Measurements from ENCODE around the gene LIN7A.

Gene LIN7A

DNA sequence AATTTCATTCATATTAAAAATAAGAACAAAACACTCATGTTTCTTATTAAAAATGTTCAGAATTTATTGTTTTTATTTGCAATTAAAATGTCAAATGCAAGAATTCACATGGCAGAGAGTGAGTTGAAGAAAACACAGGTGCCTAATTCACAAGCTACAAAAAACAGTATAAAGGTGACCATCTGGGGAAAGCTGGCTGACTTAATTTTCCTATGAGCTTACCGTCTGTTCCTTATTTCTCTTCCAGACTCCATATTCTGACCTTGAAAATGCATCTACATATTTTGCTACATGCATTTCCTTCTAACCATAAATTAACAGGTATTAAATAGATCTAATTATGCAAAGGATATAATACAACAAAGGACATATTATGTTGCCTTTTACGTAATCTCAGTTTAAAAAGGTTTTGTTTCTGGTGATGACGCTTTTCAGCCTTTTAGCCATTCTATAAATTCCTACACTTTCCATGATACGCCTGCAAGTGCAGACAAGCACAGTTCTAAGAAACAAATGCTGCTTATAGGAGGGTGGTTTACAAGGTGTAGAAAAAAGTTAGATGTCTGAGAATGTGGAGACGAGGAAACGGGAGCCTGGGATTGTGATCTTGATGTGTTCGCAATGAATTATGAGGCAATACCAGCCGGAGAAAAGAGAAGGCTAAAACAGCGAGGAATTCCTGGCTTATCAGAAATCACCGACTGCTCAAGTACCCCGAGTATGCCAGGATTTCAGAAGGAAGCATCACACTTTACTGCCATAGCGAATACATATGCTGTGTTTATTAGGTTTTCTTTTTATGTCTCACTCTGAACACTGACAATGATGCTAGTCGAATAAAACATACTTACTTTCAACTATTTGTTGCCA, 24.6 kb downstream of the LIN7A start:
- no peaks in the 10 kb centered on the region for H3K36me3 ChIP-seq (ENCODE audit: insufficient read depth)
- no peak overlapping the region for H3K4me3 ChIP-seq (IDR thresholded peaks at IDR 0.05; ENCODE audit: insufficient read depth, low read depth, low read length)
- no peaks in the 10 kb centered on the region for H3K4me1 ChIP-seq (ENCODE audit: low read depth, poor library complexity, severe bottlenecking)
- H2AFZ ChIP-seq (ENCODE audit: low read depth) = no peak overlapping the region
- H3K27ac ChIP-seq = no peak overlapping the region
- no peaks in the 10 kb centered on the region for H3K27me3 ChIP-seq (ENCODE audit: insufficient read depth, low read depth)
- H3K4me2 ChIP-seq = no peak overlapping the region
- no peak overlapping the region for H3K9ac ChIP-seq
- H3K79me2 ChIP-seq (ENCODE audit: insufficient read depth, low read depth) = no peaks in the 10 kb centered on the region
- no peaks in the 10 kb centered on the region for H4K20me1 ChIP-seq (ENCODE audit: insufficient read depth)
- TF ChIP-seq, protein P1, sequence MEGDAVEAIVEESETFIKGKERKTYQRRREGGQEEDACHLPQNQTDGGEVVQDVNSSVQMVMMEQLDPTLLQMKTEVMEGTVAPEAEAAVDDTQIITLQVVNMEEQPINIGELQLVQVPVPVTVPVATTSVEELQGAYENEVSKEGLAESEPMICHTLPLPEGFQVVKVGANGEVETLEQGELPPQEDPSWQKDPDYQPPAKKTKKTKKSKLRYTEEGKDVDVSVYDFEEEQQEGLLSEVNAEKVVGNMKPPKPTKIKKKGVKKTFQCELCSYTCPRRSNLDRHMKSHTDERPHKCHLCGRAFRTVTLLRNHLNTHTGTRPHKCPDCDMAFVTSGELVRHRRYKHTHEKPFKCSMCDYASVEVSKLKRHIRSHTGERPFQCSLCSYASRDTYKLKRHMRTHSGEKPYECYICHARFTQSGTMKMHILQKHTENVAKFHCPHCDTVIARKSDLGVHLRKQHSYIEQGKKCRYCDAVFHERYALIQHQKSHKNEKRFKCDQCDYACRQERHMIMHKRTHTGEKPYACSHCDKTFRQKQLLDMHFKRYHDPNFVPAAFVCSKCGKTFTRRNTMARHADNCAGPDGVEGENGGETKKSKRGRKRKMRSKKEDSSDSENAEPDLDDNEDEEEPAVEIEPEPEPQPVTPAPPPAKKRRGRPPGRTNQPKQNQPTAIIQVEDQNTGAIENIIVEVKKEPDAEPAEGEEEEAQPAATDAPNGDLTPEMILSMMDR (conservative IDR thresholded peaks at IDR 0.05; ENCODE audit: low read depth, low read length) = no peak

DNA sequence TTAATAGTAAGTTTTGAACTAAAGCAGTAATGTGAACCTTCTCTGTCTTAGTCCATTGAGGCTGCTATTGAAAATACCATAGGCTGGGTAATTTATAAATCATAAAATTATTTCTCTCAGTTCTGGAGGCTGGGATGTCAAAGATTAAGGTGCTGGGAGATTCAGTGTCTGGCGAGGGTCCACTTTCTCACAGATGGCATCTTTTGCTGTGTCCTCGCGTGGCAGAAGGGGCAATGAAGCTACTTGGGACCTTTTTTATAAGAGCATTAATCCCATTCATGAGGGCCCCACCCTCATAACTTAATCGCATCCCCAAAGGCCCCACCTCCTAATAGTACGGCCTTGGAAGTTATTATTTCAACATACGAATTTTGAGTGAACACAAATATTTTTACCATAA, 28.4 kb downstream of the LIN7A start:
- Histone ChIP-seq H3K36me3 (ENCODE audit: insufficient read depth) (no peaks in the 10 kb centered on the region), H3K27me3 (ENCODE audit: insufficient read depth, low read depth) (no peaks in the 10 kb centered on the region), H3K4me3 (IDR thresholded peaks at IDR 0.05; ENCODE audit: insufficient read depth, low read depth, low read length) (no peak overlapping the region), H3K79me2 (ENCODE audit: insufficient read depth, low read depth) (no peaks in the 10 kb centered on the region), H2AFZ (ENCODE audit: low read depth) (no peak overlapping the region), H3K9ac (no peak overlapping the region), H3K27ac (no peak overlapping the region), H4K20me1 (ENCODE audit: insufficient read depth) (no peaks in the 10 kb centered on the region), H3K4me1 (ENCODE audit: low read depth, poor library complexity, severe bottlenecking) (no peaks in the 10 kb centered on the region), H3K4me2 (no peak overlapping the region)
- TF ChIP-seq, protein P1 (conservative IDR thresholded peaks at IDR 0.05; ENCODE audit: low read depth, low read length) = no peak

DNA sequence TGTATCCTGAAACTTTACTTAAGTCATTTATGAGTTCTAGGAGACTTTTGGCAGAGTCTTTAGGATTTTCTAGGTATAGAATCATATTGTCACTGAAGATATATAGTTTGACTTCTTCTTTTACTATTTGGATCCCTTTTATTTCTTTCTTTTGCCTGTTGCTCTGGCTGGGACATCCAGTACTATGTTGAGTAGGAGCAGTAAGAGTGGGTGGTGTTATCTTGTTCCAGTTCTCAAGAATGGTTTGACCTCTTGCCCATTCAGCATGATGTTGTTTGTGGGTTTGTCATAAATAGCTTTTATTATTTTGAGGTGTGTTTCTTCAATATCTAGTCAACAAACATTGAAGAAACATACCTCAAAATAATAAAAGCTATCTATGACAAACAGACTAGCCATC, 35.0 kb downstream of the LIN7A start:
- no peak overlapping the region for H3K4me3 ChIP-seq (IDR thresholded peaks at IDR 0.05; ENCODE audit: insufficient read depth, low read depth, low read length)
- H3K9ac ChIP-seq = no peak overlapping the region

DNA sequence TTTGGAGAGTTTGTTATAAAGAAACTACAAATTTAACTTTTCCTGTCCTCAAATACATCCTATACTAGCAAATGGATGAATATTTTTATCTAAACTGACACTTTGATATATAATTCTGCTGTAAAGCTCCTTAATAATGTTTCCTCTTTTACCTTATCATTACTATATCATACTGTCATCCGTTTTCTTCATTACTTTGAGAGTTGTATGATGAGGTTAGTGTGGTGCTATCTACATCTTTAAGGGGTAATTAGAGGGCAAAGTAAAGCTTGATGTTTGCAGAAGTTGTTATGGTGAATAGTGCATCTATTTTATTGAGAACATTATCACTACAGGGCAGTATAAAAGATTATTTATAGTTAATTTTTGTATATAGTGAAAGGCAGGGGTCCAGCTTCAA, 36.1 kb downstream of the LIN7A start:
- Histone ChIP-seq H2AFZ (ENCODE audit: low read depth) (no peak overlapping the region), H4K20me1 (ENCODE audit: insufficient read depth) (no peaks in the 10 kb centered on the region), H3K4me2 (no peak overlapping the region), H3K4me1 (ENCODE audit: low read depth, poor library complexity, severe bottlenecking) (no peaks in the 10 kb centered on the region), H3K9ac (no peak overlapping the region), H3K27me3 (ENCODE audit: insufficient read depth, low read depth) (no peaks in the 10 kb centered on the region), H3K79me2 (ENCODE audit: insufficient read depth, low read depth) (no peaks in the 10 kb centered on the region), H3K36me3 (ENCODE audit: insufficient read depth) (no peaks in the 10 kb centered on the region), H3K27ac (no peak overlapping the region), H3K4me3 (IDR thresholded peaks at IDR 0.05; ENCODE audit: insufficient read depth, low read depth, low read length) (no peak overlapping the region)
- TF ChIP-seq, protein P1 (conservative IDR thresholded peaks at IDR 0.05; ENCODE audit: low read depth, low read length) = no peak

More for the DNA sequence above, 35.0 kb downstream of the LIN7A start:
- TF ChIP-seq, protein P1 (conservative IDR thresholded peaks at IDR 0.05; ENCODE audit: low read depth, low read length) = no peak
- Histone ChIP-seq H3K79me2 (ENCODE audit: insufficient read depth, low read depth) (no peaks in the 10 kb centered on the region), H4K20me1 (ENCODE audit: insufficient read depth) (no peaks in the 10 kb centered on the region), H3K27ac (no peak overlapping the region), H3K4me2 (no peak overlapping the region), H2AFZ (ENCODE audit: low read depth) (no peak overlapping the region), H3K36me3 (ENCODE audit: insufficient read depth) (no peaks in the 10 kb centered on the region), H3K27me3 (ENCODE audit: insufficient read depth, low read depth) (no peaks in the 10 kb centered on the region), H3K4me1 (ENCODE audit: low read depth, poor library complexity, severe bottlenecking) (no peaks in the 10 kb centered on the region)
